Measurements from ENCODE around the gene MAMSTR. TPM values are rescaled to one million over a fixed set of nuclear protein-coding genes. Genes with fewer than 3 reads are reported as not detected.

The MAMSTR gene
- total RNA-seq, 4 donors from 2014 or later, result 0.36 to 3.0 (median 1.0) TPM

DNA sequence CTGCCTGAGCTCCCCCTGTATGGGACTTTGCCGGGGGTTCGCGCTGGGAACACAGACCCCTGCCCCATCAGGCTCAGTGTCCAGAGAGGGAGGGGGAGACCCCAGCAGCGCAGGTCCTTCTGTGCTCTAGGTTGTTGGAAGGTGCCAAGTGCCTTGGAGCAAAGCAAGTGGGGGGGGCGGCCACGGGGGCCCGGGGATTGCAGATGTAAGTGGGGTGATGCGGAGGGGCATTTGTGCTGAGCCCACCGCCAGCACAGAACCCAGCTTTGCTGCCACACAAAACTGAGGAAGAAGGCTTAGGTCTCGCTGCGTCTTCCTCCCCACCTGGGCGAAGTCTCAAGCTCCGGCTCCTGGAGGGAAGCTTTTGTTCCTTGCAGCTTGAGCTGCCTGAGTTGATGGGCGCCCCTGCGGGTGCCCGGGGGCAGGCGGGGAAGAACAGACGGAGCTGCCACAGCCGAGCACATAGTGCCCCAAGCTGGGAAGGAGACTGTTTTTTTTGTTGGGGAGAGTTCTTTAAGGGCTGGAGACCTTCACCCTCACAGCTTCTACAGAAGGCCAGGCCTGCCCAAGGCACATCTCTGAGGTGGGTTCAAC lies 45.2 kb downstream of the MAMSTR start:
- ATAC-seq (ENCODE audit: low FRiP score) (no peak), DNase-seq (ENCODE audit: low spot score) (no peak)

DNA sequence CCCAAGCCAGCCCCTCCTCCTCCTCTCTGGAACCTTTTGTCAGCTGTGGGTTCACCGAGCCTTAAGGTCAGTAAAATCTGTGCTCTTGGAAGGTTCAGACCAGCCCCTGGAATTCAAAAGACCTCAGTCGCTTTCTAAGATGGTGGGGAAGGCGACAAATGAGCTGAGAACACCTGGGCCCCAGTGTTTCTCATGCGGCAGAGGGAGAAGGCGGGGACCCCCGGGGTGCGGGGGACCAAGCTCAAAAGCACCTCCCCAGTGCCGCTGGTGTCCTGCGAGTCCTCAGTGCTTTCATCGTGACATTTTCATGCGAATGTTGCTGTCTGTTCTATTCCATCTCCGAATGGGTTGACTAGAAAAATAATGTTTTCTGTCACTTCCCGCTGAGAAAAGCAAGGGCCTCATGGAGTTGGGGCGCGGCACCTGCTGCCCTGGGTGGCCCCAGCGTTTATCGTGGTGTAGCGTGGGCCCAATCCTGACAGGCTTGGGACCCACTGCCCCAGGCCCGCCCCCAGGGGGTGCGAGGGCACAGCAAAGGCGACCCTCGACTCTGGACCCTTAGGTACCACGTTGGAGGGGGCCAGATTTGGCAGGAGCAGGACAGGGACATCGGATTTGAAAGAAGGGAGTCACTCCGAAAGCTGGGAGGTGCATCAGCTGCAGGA lies 46.0 kb downstream of the MAMSTR start:
- DNase-seq (ENCODE audit: low spot score), result no peak
- ATAC-seq (ENCODE audit: low FRiP score), result no peak
- TF ChIP-seq, protein P1, sequence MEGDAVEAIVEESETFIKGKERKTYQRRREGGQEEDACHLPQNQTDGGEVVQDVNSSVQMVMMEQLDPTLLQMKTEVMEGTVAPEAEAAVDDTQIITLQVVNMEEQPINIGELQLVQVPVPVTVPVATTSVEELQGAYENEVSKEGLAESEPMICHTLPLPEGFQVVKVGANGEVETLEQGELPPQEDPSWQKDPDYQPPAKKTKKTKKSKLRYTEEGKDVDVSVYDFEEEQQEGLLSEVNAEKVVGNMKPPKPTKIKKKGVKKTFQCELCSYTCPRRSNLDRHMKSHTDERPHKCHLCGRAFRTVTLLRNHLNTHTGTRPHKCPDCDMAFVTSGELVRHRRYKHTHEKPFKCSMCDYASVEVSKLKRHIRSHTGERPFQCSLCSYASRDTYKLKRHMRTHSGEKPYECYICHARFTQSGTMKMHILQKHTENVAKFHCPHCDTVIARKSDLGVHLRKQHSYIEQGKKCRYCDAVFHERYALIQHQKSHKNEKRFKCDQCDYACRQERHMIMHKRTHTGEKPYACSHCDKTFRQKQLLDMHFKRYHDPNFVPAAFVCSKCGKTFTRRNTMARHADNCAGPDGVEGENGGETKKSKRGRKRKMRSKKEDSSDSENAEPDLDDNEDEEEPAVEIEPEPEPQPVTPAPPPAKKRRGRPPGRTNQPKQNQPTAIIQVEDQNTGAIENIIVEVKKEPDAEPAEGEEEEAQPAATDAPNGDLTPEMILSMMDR (IDR thresholded peaks at IDR 0.05), result no peak

More for the DNA sequence above, 45.2 kb downstream of the MAMSTR start:
- TF ChIP-seq, protein P1 (IDR thresholded peaks at IDR 0.05), result no peak

DNA sequence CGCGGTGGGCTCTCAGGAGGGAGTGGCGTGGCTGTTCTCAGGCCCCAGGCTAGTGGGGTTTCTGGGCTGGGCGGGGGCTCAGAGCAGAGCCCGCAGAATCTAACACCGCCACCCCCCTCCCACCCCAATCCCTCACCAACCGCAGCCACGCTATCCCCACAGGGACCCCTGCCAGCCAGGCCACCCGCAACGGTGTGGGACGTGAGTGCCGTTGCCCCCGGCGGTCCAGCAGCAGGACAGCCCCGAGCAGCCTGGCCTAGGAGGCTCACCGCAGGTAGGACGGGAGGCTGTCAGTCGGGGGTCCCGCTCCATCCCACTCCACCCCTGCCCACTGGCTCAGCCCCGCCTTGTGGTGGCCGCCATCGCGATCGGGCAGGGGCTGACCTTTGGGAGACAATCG lies 46.5 kb downstream of the MAMSTR start, which contains the start of gene NTN5:
NTN5 (minus strand) TSS at position 24 of the 400 bp plus-strand sequence. CDS start 2,031 bp downstream, outside the sequence.
- DNase-seq (ENCODE audit: low spot score) (no peak), ATAC-seq (ENCODE audit: low FRiP score) (no peak)
- TF ChIP-seq, protein P1 (IDR thresholded peaks at IDR 0.05), result no peak

- ATAC-seq (ENCODE audit: low FRiP score), result no peak
- DNase-seq (ENCODE audit: low spot score), result no peak
- TF ChIP-seq, protein P1 (IDR thresholded peaks at IDR 0.05), result no peak
These were observed 48.0 kb downstream of the MAMSTR start for GRCh38 chr19:48671446-48671995.

GRCh38 chr19:48670699-48671445 lies 48.7 kb downstream of the MAMSTR start:
- ATAC-seq (ENCODE audit: low FRiP score) (no peak), DNase-seq (ENCODE audit: low spot score) (no peak)
- TF ChIP-seq, protein P1 (IDR thresholded peaks at IDR 0.05), result no peak

GRCh38 chr19:48669903-48670668 lies 49.4 kb downstream of the MAMSTR start:
- TF ChIP-seq, protein P1 (IDR thresholded peaks at IDR 0.05), result no peak
- ATAC-seq (ENCODE audit: low FRiP score) (no peak), DNase-seq (ENCODE audit: low spot score) (no peak)
